Fibroblast of lung (primary cell): ENCODE measurements around the gene CHEK2. TPM values are rescaled to one million over a fixed set of nuclear protein-coding genes. Genes with fewer than 3 reads are reported as not detected.
"Not testable (repeated sequence)": the region's sequence is repeated elsewhere in the genome, so short reads cannot be mapped to it uniquely, and the experiment has no call there.

Experiments used
- DNase-seq, 2 donors: peaks; one replicate each; pipeline versions ENCODE4 v3.0.0 to v3.0.0-alpha.2; 2010; ENCODE audit warnings: low read depth in 2 of 2
- H2AFZ ChIP-seq: 2 replicates; pipeline ENCODE4 v1.5.1; 2012; ENCODE audit warnings: low read length, control low read depth, inconsistent platforms
- H3K27ac ChIP-seq: 2 replicates; pipeline ENCODE4 v1.5.1; 2011; ENCODE audit warnings: low read length, control low read depth; ENCODE audit not compliant: insufficient read depth
- H3K27me3 ChIP-seq: 2 replicates; pipeline ENCODE4 v1.5.1; 2011; ENCODE audit warnings: mild to moderate bottlenecking, low read length; ENCODE audit not compliant: control insufficient read depth, insufficient read depth
- H3K36me3 ChIP-seq: 2 replicates; pipeline ENCODE4 v1.5.1; 2011; ENCODE audit warnings: low read length; ENCODE audit not compliant: control insufficient read depth, insufficient read depth
- H3K4me1 ChIP-seq: 2 replicates; pipeline ENCODE4 v1.5.1; 2011; ENCODE audit warnings: low read length; ENCODE audit not compliant: control insufficient read depth, insufficient read depth; ENCODE audit errors: extremely low read depth
- H3K4me2 ChIP-seq: 2 replicates; pipeline ENCODE4 v1.5.1; 2011; ENCODE audit warnings: low read length, control low read depth; ENCODE audit not compliant: insufficient read depth; ENCODE audit errors: extremely low read depth
- H3K4me3 ChIP-seq, 4 experiments: fragments of 200-600 bp in 1 of 4; sonication (generic) in 1 of 4; replicated peaks in 1 of 4; 2 replicates each; pipeline ENCODE4 v1.5.1; 2011 to 2016; ENCODE audit warnings: low read length in 4 of 4, low read depth in 3 of 4, mild to moderate bottlenecking in 3 of 4, control low read depth in 2 of 4, inconsistent platforms in 1 of 4, mixed read lengths in 1 of 4; ENCODE audit not compliant: insufficient read depth in 1 of 4; ENCODE audit errors: control extremely low read depth in 1 of 4
- H3K79me2 ChIP-seq: 2 replicates; pipeline ENCODE4 v1.5.1; 2012; ENCODE audit warnings: mild to moderate bottlenecking, low read length, inconsistent platforms; ENCODE audit not compliant: control insufficient read depth, insufficient read depth
- H3K9ac ChIP-seq: 2 replicates; pipeline ENCODE4 v1.5.1; 2011; ENCODE audit warnings: mild to moderate bottlenecking, low read length, control low read depth; ENCODE audit not compliant: insufficient read depth
- H3K9me3 ChIP-seq: 2 replicates; pipeline ENCODE4 v1.5.1; 2012; ENCODE audit warnings: low read depth, low read length; ENCODE audit not compliant: control insufficient read depth, insufficient read depth
- H4K20me1 ChIP-seq: 2 replicates; pipeline ENCODE4 v1.5.1; 2011; ENCODE audit warnings: low read length; ENCODE audit not compliant: control insufficient read depth, insufficient read depth; ENCODE audit errors: extremely low read depth
- polyA plus RNA-seq, 2 donors: library from polyadenylated mRNA; depleted of rRNA in 1 of 2; stranded (reverse) in 1 of 2; unstranded in 1 of 2; fragments of >200 nt; gene quantifications; 2 replicates each; pipeline ENCODE4 v1.2.1, GENCODE V29; 2011 to 2012; ENCODE audit warnings: missing spikeins in 1 of 2
- total RNA-seq: library from RNA; depleted of rRNA; stranded (reverse); fragments of >200 nt; gene quantifications from 2 replicates; pipeline ENCODE4 v1.2.1, GENCODE V29; 2014

CHEK2 gene
- total and polyA plus RNA-seq, 2 donors (not counting 1 experiment from before 2014, with no cell fraction given): 14.5 to 17.4 TPM

GRCh38 chr22:28682966-28683365, 58.7 kb downstream of the CHEK2 start:
- not testable (repeated sequence) for DNase-seq, H3K4me2 ChIP-seq

GRCh38 chr22:28680813-28681490, 60.7 kb downstream of the CHEK2 start:
- H3K4me3 ChIP-seq, H3K36me3 ChIP-seq: not testable (repeated sequence)

More at GRCh38 chr22:28682966-28683365, 58.7 kb downstream of the CHEK2 start:
- not testable (repeated sequence) for H3K9me3 ChIP-seq, H3K9ac ChIP-seq, H2AFZ ChIP-seq, H4K20me1 ChIP-seq, H3K4me3 ChIP-seq, H3K79me2 ChIP-seq, H3K27me3 ChIP-seq, H3K4me1 ChIP-seq, H3K36me3 ChIP-seq, H3K27ac ChIP-seq

GRCh38 chr22:28679611-28680287, 61.9 kb downstream of the CHEK2 start, which contains the start of gene TTC28:
TTC28 (minus strand) TSS chr22:28679840; CDS start chr22:28679723, 117 bp downstream.
- H3K4me3 ChIP-seq: peak within 1 kb of the TSS; percentile 69 to 90 (median 79)
- H3K9ac ChIP-seq: peak within 1 kb of the TSS; percentile 77
- not testable (repeated sequence) for H3K4me1 ChIP-seq, H3K36me3 ChIP-seq, H4K20me1 ChIP-seq, H3K79me2 ChIP-seq, H3K9me3 ChIP-seq, H3K27me3 ChIP-seq
- peak; percentile 73 to 74 for DNase-seq
- H3K27ac ChIP-seq: peak within 1 kb of the TSS; percentile 61
- peak within 1 kb of the TSS; percentile 87 for H3K4me2 ChIP-seq
- H2AFZ ChIP-seq: peak within 1 kb of the TSS; percentile 90

More at GRCh38 chr22:28680813-28681490, 60.7 kb downstream of the CHEK2 start:
- H3K9ac ChIP-seq, H2AFZ ChIP-seq, H3K9me3 ChIP-seq, H4K20me1 ChIP-seq, H3K27me3 ChIP-seq, H3K27ac ChIP-seq, H3K4me2 ChIP-seq, H3K4me1 ChIP-seq, H3K79me2 ChIP-seq: not testable (repeated sequence)
- peak; percentile 12 to 39 for DNase-seq

GRCh38 chr22:28678778-28679610, 62.6 kb downstream of the CHEK2 start:
- DNase-seq: peak in 1 of 2 donors; percentile 2
- Histone ChIP-seq H3K9ac (peak overlapping the region; percentile 77), H2AFZ (peak overlapping the region; percentile 87), H3K4me2 (peak overlapping the region; percentile 54), H3K27ac (peak overlapping the region; percentile 61), H3K4me3 (peak overlapping the region; percentile 69 to 90 (median 79))
- H3K36me3 ChIP-seq, H4K20me1 ChIP-seq, H3K79me2 ChIP-seq, H3K9me3 ChIP-seq, H3K4me1 ChIP-seq, H3K27me3 ChIP-seq: not testable (repeated sequence)

GRCh38 chr22:28678170-28678569, 63.5 kb downstream of the CHEK2 start:
- H3K36me3 ChIP-seq, H3K4me2 ChIP-seq, DNase-seq, H3K4me1 ChIP-seq, H3K27ac ChIP-seq, H2AFZ ChIP-seq, H4K20me1 ChIP-seq, H3K9ac ChIP-seq, H3K27me3 ChIP-seq, H3K79me2 ChIP-seq, H3K9me3 ChIP-seq: not testable (repeated sequence)
- H3K4me3 ChIP-seq: peak overlapping the region in 2 of 4 experiments; percentile 25 to 69
